Measurements from ENCODE around the gene MEMO1. TPM values are rescaled to one million over a fixed set of nuclear protein-coding genes. Genes with fewer than 3 reads are reported as not detected.

MEMO1 gene
- polyA plus RNA-seq, 1 donor (not counting 4 experiments of a cell fraction or from before 2014, with no cell fraction given) = 125 TPM

DNA sequence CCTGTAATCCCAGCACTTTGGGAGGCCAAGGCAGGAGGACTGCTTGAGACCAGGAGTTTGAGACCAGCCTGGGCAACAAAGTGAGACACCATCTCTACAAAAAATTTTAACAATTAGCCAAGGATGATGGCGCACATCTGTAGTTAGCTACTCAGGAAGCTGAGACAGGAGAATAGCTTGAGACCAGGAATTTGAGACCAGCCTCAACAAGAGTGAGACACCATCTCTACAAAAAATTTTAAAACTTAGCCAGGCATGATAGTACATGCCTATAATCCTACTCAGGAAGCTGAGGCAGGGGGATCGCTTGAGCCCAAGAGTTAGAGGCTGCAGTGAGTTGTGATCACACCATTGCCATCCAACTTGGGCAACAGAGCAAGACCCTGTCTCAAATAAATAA lies 7.0 kb downstream of the MEMO1 start:
- DNase-seq (ENCODE audit: low read depth, low spot score) = peak; percentile 36
- dilution Hi-C loops (cut with MboI; ENCODE audit: extremely low pct_ligation_motif_present, low sequenced_read_pairs) = no loop called here
- peaks cover 0 to 4% of the 10 kb centered on the region in 2 experiments for H3K36me3 ChIP-seq (ENCODE audit: control insufficient read depth in 2 of 2, extremely low read depth in 1 of 2, insufficient read depth in 2 of 2, low read length in 2 of 2)
- H3K9ac ChIP-seq (ENCODE audit: control insufficient read depth, extremely low read depth, insufficient read depth, low read length) = peak overlapping the region; percentile 39
- peak overlapping the region; percentile 68 for H3K4me2 ChIP-seq (ENCODE audit: control insufficient read depth, extremely low read depth, insufficient read depth, low read depth, low read length)
- H3K9me3 ChIP-seq (ENCODE audit: control insufficient read depth, low read depth, low read length) = no peaks in the 10 kb centered on the region
- peak; percentile 26 for FAIRE-seq
- H3K27ac ChIP-seq (ENCODE audit: control insufficient read depth, insufficient read depth, low read length) = peak overlapping the region; percentile 62
- no peaks in the 10 kb centered on the region for H3K27me3 ChIP-seq (ENCODE audit: control insufficient read depth, extremely low read depth, insufficient read depth, low read length)
- H3K4me1 ChIP-seq (ENCODE audit: control insufficient read depth, extremely low read depth, insufficient read depth, low read length) = peaks cover 57% of the 10 kb centered on the region
- peaks cover 95% of the 10 kb centered on the region for H3K79me2 ChIP-seq (ENCODE audit: control insufficient read depth, insufficient read depth, low read length)
- TF ChIP-seq EZH2 (IDR thresholded peaks at IDR 0.05; ENCODE audit: low read length) = no peak
- TF ChIP-seq, protein P1, sequence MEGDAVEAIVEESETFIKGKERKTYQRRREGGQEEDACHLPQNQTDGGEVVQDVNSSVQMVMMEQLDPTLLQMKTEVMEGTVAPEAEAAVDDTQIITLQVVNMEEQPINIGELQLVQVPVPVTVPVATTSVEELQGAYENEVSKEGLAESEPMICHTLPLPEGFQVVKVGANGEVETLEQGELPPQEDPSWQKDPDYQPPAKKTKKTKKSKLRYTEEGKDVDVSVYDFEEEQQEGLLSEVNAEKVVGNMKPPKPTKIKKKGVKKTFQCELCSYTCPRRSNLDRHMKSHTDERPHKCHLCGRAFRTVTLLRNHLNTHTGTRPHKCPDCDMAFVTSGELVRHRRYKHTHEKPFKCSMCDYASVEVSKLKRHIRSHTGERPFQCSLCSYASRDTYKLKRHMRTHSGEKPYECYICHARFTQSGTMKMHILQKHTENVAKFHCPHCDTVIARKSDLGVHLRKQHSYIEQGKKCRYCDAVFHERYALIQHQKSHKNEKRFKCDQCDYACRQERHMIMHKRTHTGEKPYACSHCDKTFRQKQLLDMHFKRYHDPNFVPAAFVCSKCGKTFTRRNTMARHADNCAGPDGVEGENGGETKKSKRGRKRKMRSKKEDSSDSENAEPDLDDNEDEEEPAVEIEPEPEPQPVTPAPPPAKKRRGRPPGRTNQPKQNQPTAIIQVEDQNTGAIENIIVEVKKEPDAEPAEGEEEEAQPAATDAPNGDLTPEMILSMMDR (optimal IDR thresholded peaks at IDR 0.05 in 1 of 3, IDR thresholded peaks at IDR 0.05 in 1 of 3, conservative IDR thresholded peaks at IDR 0.05 in 1 of 3; ENCODE audit: extremely low read depth in 1 of 3, insufficient read depth in 2 of 3, low read length in 3 of 3) = no peak
- H3K9me1 ChIP-seq (ENCODE audit: control insufficient read depth, extremely low read depth, insufficient read depth, low read length) = peaks cover 3% of the 10 kb centered on the region
- H3K4me3 ChIP-seq (ENCODE audit: control insufficient read depth in 2 of 3, extremely low read depth in 1 of 3, insufficient read depth in 2 of 3, low read depth in 1 of 3, low read length in 3 of 3) = peak overlapping the region in 2 of 3 experiments; percentile 18 to 48
- no peak overlapping the region for H2AFZ ChIP-seq (ENCODE audit: control insufficient read depth, low read length)
- peaks cover 14% of the 10 kb centered on the region for H4K20me1 ChIP-seq (ENCODE audit: control insufficient read depth, extremely low read depth, insufficient read depth, low read length)

DNA sequence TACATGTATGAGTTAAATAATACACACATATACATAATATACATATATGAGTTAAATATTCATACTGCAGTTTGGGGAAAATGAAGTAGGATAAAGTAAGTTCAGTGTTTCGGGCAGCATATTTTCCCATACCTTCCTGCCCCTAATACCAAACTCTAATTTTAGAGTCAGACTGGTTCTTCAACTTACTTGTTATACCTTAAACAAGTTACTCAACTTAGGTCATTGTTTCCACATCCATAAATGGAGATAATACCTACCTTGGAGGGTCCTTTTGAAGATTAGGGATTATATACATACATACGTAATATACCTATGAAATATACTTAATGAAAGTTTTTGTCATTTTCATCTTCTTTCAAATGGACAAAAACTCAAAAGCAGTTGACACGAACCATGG lies 8.4 kb downstream of the MEMO1 start:
- no peaks in the 10 kb centered on the region for H3K27me3 ChIP-seq (ENCODE audit: control insufficient read depth, extremely low read depth, insufficient read depth, low read length)
- peaks cover 3% of the 10 kb centered on the region for H3K9me1 ChIP-seq (ENCODE audit: control insufficient read depth, extremely low read depth, insufficient read depth, low read length)
- H3K4me2 ChIP-seq (ENCODE audit: control insufficient read depth, extremely low read depth, insufficient read depth, low read depth, low read length) = peak overlapping the region; percentile 41
- no peak for DNase-seq (ENCODE audit: low read depth, low spot score)
- H3K4me3 ChIP-seq (ENCODE audit: control insufficient read depth in 2 of 3, extremely low read depth in 1 of 3, insufficient read depth in 2 of 3, low read depth in 1 of 3, low read length in 3 of 3) = no peak overlapping the region
- TF ChIP-seq, protein P1 (optimal IDR thresholded peaks at IDR 0.05 in 1 of 3, IDR thresholded peaks at IDR 0.05 in 1 of 3, conservative IDR thresholded peaks at IDR 0.05 in 1 of 3; ENCODE audit: extremely low read depth in 1 of 3, insufficient read depth in 2 of 3, low read length in 3 of 3) = no peak
- no peak for TF ChIP-seq EZH2 (IDR thresholded peaks at IDR 0.05; ENCODE audit: low read length)
- H2AFZ ChIP-seq (ENCODE audit: control insufficient read depth, low read length) = no peak overlapping the region
- H4K20me1 ChIP-seq (ENCODE audit: control insufficient read depth, extremely low read depth, insufficient read depth, low read length) = peaks cover 11% of the 10 kb centered on the region
- no peak for FAIRE-seq
- H3K9me3 ChIP-seq (ENCODE audit: control insufficient read depth, low read depth, low read length) = no peaks in the 10 kb centered on the region
- dilution Hi-C loops (cut with MboI; ENCODE audit: extremely low pct_ligation_motif_present, low sequenced_read_pairs) = no loop called here
- H3K4me1 ChIP-seq (ENCODE audit: control insufficient read depth, extremely low read depth, insufficient read depth, low read length) = peaks cover 46% of the 10 kb centered on the region
- no peak overlapping the region for H3K9ac ChIP-seq (ENCODE audit: control insufficient read depth, extremely low read depth, insufficient read depth, low read length)
- peak overlapping the region; percentile 62 for H3K27ac ChIP-seq (ENCODE audit: control insufficient read depth, insufficient read depth, low read length)
- peaks cover 95% of the 10 kb centered on the region for H3K79me2 ChIP-seq (ENCODE audit: control insufficient read depth, insufficient read depth, low read length)
- peaks cover 0 to 4% of the 10 kb centered on the region in 2 experiments for H3K36me3 ChIP-seq (ENCODE audit: control insufficient read depth in 2 of 2, extremely low read depth in 1 of 2, insufficient read depth in 2 of 2, low read length in 2 of 2)

All from keratinocyte (primary cell).